ENCODE data around the gene PTPRD. TPM values are rescaled to one million over a fixed set of nuclear protein-coding genes. Genes with fewer than 3 reads are reported as not detected.

PTPRD gene
- total and polyA plus RNA-seq, 9 of the 15 experiments (the other 6 are each of a cell fraction or from before 2014, with no cell fraction given) = 0.11 TPM; not detected in 8

DNA sequence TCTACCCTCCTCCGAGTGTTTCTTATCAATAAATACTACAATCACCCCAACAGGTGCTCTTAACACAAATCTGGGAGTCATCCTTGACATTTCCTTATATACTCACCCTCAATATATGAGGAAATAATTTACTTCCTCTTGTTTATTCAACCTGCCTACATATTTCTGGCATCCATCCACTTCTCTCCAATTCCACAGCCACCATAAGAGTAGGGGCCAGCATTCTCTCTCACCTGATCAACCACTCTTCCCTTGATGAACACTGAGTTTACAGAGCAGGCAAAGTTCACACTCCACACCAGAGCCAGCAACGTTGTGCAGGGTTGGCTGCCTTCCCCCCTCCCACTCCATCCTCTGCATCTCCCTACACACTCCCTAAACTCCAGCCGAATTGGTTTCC, 1908.9 kb downstream of the PTPRD start:
- H3K36me3 ChIP-seq (ENCODE audit: control insufficient read depth, insufficient read depth, low read length) = no peaks in the 10 kb centered on the region
- CTCF ChIA-PET (ENCODE audit: low intra/inter-chr PET ratio) = no interaction called here
- no peak for ATAC-seq

More for the DNA sequence above, 1908.9 kb downstream of the PTPRD start:
- H3K4me3 ChIP-seq = no peak overlapping the region
- no peak overlapping the region for H3K27ac ChIP-seq (ENCODE audit: extremely low read depth, low read depth, low read length)
- H3K79me2 ChIP-seq (ENCODE audit: control insufficient read depth, insufficient read depth, low read length) = no peaks in the 10 kb centered on the region
- H3K9me3 ChIP-seq (replicated peaks; ENCODE audit: control insufficient read depth, insufficient read depth, low read depth, low read length) = no peaks in the 10 kb centered on the region
- H3K4me1 ChIP-seq (replicated peaks in 1 of 2; ENCODE audit: control insufficient read depth in 2 of 2, insufficient read depth in 2 of 2, low read length in 2 of 2) = no peaks in the 10 kb centered on the region
- no peaks in the 10 kb centered on the region for H3K9me1 ChIP-seq (ENCODE audit: control insufficient read depth, insufficient read depth, low read length)
- TF ChIP-seq HDAC8 (tag; IDR thresholded peaks at IDR 0.05) (no peak), TEAD1 (CRISPR knock-in tag; IDR thresholded peaks at IDR 0.05) (no peak), PRPF4 (IDR thresholded peaks at IDR 0.05; ENCODE audit: insufficient read depth, low read depth, low read length, poor library complexity, severe bottlenecking) (no peak), TSC22D4 (tag; IDR thresholded peaks at IDR 0.05) (no peak), RBFOX2 (IDR thresholded peaks at IDR 0.05; ENCODE audit: low read depth, low read length) (no peak), TEAD4 (IDR thresholded peaks at IDR 0.05; ENCODE audit: low read length) (no peak), TEAD4 (CRISPR knock-in tag; IDR thresholded peaks at IDR 0.05; ENCODE audit: borderline replicate concordance) (no peak), MCM3 (IDR thresholded peaks at IDR 0.05) (no peak), THRA (IDR thresholded peaks at IDR 0.05) (no peak), YY1 (IDR thresholded peaks at IDR 0.05; ENCODE audit: borderline replicate concordance in 1 of 3, control insufficient read depth in 1 of 3, extremely low read depth in 1 of 3, insufficient read depth in 3 of 3, insufficient read length in 1 of 3, insufficient replicate concordance in 2 of 3, low read depth in 1 of 3, low read length in 2 of 3) (no peak), HDAC2 (IDR thresholded peaks at IDR 0.05) (no peak), ZNF699 (CRISPR knock-in tag; IDR thresholded peaks at IDR 0.05; ENCODE audit: insufficient replicate concordance) (no peak)
- TF ChIP-seq, protein P1, sequence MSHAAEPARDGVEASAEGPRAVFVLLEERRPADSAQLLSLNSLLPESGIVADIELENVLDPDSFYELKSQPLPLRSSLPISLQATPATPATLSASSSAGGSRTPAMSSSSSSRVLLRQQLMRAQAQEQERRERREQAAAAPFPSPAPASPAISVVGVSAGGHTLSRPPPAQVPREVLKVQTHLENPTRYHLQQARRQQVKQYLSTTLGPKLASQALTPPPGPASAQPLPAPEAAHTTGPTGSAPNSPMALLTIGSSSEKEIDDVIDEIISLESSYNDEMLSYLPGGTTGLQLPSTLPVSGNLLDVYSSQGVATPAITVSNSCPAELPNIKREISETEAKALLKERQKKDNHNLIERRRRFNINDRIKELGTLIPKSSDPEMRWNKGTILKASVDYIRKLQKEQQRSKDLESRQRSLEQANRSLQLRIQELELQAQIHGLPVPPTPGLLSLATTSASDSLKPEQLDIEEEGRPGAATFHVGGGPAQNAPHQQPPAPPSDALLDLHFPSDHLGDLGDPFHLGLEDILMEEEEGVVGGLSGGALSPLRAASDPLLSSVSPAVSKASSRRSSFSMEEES (CRISPR knock-in tag; IDR thresholded peaks at IDR 0.05) = no peak
- no peak overlapping the region for H3K9ac ChIP-seq (ENCODE audit: insufficient read depth in 1 of 2, low read depth in 2 of 2, low read length in 2 of 2)
- POLR2A ChIA-PET = no interaction called here
- H3K4me2 ChIP-seq (ENCODE audit: insufficient read depth, low read length) = no peak overlapping the region
- in situ Hi-C loops (cut with MboI) (no loop called here), intact Hi-C loops (cut with micrococcal nuclease) (no loop called here)
- BruUV-seq (replicated peaks) = no TSS peak
- FAIRE-seq (no peak), DNase-seq (ENCODE audit: extremely low read depth in 1 of 4, low spot score in 3 of 4) (no peak)
- H4K20me1 ChIP-seq (replicated peaks; ENCODE audit: control insufficient read depth, insufficient read depth, low read length) = no peaks in the 10 kb centered on the region
- no peak overlapping the region for H2AFZ ChIP-seq (ENCODE audit: low read depth, low read length)
- WGBS (ENCODE audit: insufficient coverage, low coverage, missing lambda C conversion rate) = 0% methylated on average over 3 of the region's 3 CpGs
- H3K27me3 ChIP-seq (ENCODE audit: control insufficient read depth in 2 of 2, insufficient read depth in 2 of 2, low read length in 2 of 2) = no peaks in the 10 kb centered on the region
